ENCODE measurements around the gene PPP1R8.
"Not testable (repeated sequence)": the region's sequence is repeated elsewhere in the genome, so short reads cannot be mapped to it uniquely, and the experiment has no call there.

The PPP1R8 gene

GRCh38 chr1:27795601-27796000 lies 35.0 kb upstream of the PPP1R8 start:
- no peak overlapping the region for H3K4me3 ChIP-seq (ENCODE audit: low read depth, low read length)
- DNase-seq (ENCODE audit: low read depth): no peak
- TF ChIP-seq CTCF (IDR thresholded peaks at IDR 0.05; ENCODE audit: control insufficient read depth, extremely low read depth, insufficient read depth): no peak

GRCh38 chr1:27804791-27805190 lies 25.8 kb upstream of the PPP1R8 start:
- no peak for TF ChIP-seq CTCF (IDR thresholded peaks at IDR 0.05; ENCODE audit: control insufficient read depth, extremely low read depth, insufficient read depth)
- H3K4me3 ChIP-seq (ENCODE audit: low read depth, low read length): no peak overlapping the region
- no peak for DNase-seq (ENCODE audit: low read depth)

- DNase-seq (ENCODE audit: low read depth): no peak
- no peak overlapping the region for H3K4me3 ChIP-seq (ENCODE audit: low read depth, low read length)
- no peak for TF ChIP-seq CTCF (IDR thresholded peaks at IDR 0.05; ENCODE audit: control insufficient read depth, extremely low read depth, insufficient read depth)
Measured at GRCh38 chr1:27806758-27807157, 23.8 kb upstream of the PPP1R8 start.

GRCh38 chr1:27807385-27807784 lies 23.2 kb upstream of the PPP1R8 start:
- no peak overlapping the region for H3K4me3 ChIP-seq (ENCODE audit: low read depth, low read length)
- no peak for DNase-seq (ENCODE audit: low read depth)

DNA sequence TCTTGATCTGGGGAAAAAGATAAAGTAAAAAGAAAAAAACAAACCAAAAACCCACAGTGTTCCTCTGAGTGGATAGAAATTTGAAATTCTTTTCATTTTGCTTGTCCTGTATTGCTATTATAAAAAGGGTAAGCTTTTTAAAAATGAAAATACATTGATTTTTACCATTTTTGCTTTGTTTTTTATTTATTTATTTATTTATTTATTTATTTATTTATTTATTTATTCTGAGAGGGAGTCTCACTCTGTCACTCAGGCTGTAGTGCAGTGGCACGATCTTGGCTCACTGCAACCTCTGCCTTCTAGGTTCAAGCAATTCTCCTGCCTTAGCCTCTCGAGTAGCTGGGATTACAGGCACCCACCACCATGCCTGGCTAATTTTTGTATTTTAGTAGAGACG lies 22.5 kb upstream of the PPP1R8 start:
- H3K4me3 ChIP-seq (ENCODE audit: low read depth, low read length); DNase-seq (ENCODE audit: low read depth): not testable (repeated sequence)

More at GRCh38 chr1:27807385-27807784, 23.2 kb upstream of the PPP1R8 start:
- no peak for TF ChIP-seq CTCF (IDR thresholded peaks at IDR 0.05; ENCODE audit: control insufficient read depth, extremely low read depth, insufficient read depth)

- no peak overlapping the region for H3K4me3 ChIP-seq (ENCODE audit: low read depth, low read length)
- no peak for TF ChIP-seq CTCF (IDR thresholded peaks at IDR 0.05; ENCODE audit: control insufficient read depth, extremely low read depth, insufficient read depth)
- DNase-seq (ENCODE audit: low read depth): no peak
Measured at GRCh38 chr1:27809883-27810282, 20.7 kb upstream of the PPP1R8 start.

DNA sequence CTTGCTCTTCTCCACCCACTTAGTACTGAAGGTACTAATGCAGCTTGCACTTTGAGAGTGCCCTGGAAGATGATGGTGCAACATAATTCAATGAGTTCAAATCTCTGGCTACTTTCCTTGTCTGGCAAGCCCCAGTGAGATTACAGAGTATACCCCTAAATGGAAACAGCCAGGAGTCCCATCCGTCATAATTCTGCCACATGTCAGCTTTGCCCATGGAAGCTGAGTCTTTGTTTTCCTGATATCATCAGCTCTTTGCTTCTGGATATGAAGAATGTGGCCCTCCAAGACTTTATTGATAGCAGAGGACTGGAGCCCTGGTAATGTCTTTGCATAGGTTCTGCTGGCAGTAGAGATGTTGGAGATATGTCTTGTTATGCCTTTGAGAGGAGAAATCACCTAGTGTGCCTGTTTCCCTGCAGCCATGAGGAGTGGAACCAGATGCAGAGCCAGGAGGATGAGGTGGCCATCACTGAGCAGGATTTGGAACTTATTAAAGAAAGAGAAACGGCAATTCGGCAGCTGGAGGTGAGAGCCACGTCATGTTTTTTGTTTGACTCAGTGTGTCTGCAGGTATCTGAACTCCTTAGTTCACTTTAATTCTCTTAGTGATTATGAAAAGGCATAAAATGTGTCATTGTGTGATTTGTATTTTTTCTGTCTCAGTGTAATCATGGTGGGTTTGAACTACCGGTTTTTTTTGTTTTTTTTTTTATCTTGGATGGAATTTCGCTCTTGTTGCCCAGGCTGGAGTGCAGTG lies 18.7 kb upstream of the PPP1R8 start:
- DNase-seq (ENCODE audit: low read depth): no peak
- TF ChIP-seq CTCF (IDR thresholded peaks at IDR 0.05; ENCODE audit: control insufficient read depth, extremely low read depth, insufficient read depth): no peak
- H3K4me3 ChIP-seq (ENCODE audit: low read depth, low read length): no peak overlapping the region
